ENCODE data around the gene SUPT5H.
A peak's percentile ranks its signal among the peaks of the same experiment; 100 is the strongest.

Gene SUPT5H

DNA sequence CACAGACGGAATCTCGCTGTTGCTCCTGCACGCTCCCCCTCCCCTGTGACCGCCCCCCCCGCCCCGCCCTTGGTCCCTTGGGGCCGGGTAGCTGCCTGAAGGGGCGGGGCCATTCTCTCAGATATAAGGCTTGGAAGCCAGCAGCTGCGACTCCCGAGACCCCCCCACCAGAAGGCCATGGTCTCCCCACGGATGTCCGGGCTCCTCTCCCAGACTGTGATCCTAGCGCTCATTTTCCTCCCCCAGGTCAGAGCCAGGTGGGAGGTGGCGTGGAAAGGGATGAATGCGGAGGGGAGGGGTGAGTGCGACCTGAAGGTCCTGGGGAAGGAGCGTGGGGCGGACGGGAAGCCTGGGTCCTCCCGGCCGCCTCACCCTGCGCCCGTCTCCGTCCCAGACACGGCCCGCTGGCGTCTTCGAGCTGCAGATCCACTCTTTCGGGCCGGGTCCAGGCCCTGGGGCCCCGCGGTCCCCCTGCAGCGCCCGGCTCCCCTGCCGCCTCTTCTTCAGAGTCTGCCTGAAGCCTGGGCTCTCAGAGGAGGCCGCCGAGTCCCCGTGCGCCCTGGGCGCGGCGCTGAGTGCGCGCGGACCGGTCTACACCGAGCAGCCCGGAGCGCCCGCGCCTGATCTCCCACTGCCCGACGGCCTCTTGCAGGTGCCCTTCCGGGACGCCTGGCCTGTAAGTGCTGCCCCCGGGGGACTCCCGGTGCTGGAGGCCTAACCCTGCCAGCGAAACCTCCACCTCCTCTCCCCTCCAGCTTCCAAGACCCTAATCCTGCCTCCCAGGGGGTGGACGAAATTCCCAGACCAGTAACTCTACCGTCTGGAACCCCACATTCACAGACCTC, 53.6 kb downstream of the SUPT5H start, which contains the start of gene DLL3:
DLL3 (plus strand) TSS at position 150 of the 845 bp plus-strand sequence; CDS start at position 178, 28 bp downstream.
- DNase-seq, result peak; percentile 15

DNA sequence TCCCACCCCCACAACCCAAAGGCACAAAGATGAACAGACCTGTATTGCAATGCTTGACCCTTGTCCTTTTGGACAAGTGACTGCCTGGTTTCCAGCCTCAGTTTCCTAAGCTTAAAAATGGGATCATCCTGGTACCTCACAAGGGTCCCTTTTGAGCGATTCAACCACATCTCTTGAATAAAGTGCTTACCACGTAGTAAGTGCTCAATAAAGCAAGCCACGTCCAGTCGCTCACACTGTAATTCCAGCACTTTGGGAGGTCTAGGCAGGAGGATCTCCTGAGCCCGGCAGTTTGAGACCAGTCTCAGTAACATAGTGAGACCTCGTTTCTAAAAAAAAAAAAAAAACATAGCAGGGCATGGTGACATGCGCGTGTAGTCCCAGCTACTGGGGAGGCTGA, 54.5 kb downstream of the SUPT5H start:
- no peak for DNase-seq

- DNase-seq, result no peak
Observed at GRCh38 chr19:39500543-39500942, 55.2 kb downstream of the SUPT5H start.

DNA sequence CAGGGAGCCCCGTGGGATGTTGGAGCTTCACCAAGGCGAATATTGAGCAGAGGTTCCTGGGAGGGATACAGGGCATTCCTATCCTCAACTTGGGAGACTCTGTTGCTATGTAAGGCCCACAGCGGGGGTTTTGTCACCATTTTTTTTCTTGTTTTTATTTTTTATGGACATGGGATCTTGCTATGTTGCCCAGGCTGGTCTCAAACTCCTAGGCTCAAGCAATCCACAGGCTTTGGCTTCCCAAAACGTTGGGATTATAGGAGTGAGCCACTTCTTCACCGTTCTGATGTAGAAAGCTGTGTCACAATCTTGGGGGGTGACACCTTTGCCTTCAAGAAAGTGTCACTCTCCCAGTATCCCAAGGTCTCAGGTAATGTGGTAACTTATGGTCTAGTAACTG, 56.0 kb downstream of the SUPT5H start:
- DNase-seq, result no peak

DNA sequence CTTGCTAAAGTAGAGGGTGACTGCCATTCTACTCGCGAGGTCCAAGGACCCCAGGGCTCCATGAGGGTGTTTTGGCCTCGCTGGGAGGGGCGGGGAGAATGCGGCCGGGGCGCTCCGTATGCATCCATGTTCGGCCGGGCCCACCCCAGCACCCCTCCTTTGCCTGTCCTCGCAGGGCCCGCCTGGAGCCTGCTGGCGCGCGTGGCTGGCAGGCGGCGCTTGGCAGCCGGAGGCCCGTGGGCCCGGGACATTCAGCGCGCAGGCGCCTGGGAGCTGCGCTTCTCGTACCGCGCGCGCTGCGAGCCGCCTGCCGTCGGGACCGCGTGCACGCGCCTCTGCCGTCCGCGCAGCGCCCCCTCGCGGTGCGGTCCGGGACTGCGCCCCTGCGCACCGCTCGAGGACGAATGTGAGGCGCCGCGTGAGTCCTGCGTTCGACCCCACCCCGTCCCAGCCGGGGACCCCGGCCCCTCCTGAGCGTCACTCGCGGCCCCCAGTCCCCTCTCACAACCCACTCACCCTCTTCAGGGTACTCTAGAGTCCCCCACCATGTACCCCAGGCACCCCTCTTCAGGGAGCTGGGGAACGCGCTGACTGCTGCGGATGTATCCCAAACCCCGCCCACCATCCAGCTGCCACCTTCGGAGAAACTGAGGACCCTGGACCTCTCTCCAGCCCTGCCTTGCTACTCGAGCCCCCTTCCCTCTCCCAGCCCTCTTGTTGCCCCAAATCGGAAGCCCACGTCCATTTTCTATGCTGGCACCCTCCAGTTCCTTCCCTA, 57.4 kb downstream of the SUPT5H start:
- DNase-seq, result peak; percentile 89

DNA sequence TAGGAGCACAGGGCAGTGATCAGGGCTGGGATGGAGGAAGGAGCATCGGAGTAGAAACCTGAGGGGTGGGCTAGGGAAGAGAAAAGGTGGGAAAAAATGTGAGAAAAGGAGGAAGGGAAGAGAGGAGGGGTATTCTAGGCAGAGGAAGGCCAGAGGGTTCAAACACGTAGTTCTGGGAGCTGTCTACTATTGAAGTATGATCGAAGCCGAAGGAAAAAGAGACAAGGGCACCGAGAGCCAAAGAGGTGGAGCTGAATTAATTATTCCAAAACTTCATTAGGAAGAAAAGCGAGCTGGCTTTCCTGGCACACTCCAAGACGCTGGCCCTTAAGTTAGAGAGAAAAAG, 61.2 kb downstream of the SUPT5H start:
- DNase-seq, result no peak

DNA sequence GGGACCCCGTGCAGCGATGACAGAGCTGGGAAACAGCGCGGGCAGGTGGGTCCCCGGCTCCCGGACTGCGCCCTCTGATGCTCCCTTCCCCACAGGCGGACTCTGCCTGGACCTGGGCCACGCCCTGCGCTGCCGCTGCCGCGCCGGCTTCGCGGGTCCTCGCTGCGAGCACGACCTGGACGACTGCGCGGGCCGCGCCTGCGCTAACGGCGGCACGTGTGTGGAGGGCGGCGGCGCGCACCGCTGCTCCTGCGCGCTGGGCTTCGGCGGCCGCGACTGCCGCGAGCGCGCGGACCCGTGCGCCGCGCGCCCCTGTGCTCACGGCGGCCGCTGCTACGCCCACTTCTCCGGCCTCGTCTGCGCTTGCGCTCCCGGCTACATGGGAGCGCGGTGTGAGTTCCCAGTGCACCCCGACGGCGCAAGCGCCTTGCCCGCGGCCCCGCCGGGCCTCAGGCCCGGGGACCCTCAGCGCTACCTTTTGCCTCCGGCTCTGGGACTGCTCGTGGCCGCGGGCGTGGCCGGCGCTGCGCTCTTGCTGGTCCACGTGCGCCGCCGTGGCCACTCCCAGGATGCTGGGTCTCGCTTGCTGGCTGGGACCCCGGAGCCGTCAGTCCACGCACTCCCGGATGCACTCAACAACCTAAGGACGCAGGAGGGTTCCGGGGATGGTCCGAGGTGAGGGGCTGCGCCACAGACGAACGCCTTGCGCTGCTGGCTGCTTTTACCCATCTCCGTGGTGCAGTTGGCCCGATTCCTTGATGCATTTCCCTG, 61.7 kb downstream of the SUPT5H start:
- DNase-seq, result peak; percentile 72

DNA sequence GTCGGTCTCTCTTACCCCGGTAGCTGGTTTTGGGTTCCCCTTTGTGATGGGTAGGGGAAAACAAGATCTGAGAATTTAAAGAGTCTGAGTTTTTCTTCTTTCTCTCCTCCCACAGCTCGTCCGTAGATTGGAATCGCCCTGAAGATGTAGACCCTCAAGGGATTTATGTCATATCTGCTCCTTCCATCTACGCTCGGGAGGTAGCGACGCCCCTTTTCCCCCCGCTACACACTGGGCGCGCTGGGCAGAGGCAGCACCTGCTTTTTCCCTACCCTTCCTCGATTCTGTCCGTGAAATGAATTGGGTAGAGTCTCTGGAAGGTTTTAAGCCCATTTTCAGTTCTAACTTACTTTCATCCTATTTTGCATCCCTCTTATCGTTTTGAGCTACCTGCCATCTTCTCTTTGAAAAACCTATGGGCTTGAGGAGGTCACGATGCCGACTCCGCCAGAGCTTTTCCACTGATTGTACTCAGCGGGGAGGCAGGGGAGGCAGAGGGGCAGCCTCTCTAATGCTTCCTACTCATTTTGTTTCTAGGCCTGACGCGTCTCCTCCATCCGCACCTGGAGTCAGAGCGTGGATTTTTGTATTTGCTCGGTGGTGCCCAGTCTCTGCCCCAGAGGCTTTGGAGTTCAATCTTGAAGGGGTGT, 62.5 kb downstream of the SUPT5H start:
- no peak for DNase-seq

- DNase-seq, result no peak
Observed at GRCh38 chr19:39508629-39509028, 63.2 kb downstream of the SUPT5H start.

GRCh38 chr19:39509233-39509632, 63.9 kb downstream of the SUPT5H start:
- no peak for DNase-seq

DNA sequence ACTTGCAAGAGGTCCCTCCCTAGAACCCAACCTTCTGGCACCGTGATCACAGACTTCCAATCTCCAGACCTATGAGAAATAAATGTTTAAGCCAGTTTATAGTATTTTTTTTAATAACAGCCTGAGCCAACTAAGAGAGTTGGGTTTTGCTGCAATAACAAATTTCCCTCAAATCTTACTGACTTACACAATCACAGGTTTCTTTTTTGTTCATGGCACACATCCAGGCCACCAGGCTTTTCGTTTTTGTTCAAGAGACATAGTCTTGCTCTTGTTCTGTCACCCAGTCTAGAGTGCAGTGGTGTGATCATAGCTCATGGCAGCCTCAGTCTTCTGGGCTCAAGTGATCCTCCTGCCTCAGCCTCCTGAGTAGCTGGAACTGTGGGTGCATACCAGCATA, 67.6 kb downstream of the SUPT5H start:
- DNase-seq, result no peak

DNA sequence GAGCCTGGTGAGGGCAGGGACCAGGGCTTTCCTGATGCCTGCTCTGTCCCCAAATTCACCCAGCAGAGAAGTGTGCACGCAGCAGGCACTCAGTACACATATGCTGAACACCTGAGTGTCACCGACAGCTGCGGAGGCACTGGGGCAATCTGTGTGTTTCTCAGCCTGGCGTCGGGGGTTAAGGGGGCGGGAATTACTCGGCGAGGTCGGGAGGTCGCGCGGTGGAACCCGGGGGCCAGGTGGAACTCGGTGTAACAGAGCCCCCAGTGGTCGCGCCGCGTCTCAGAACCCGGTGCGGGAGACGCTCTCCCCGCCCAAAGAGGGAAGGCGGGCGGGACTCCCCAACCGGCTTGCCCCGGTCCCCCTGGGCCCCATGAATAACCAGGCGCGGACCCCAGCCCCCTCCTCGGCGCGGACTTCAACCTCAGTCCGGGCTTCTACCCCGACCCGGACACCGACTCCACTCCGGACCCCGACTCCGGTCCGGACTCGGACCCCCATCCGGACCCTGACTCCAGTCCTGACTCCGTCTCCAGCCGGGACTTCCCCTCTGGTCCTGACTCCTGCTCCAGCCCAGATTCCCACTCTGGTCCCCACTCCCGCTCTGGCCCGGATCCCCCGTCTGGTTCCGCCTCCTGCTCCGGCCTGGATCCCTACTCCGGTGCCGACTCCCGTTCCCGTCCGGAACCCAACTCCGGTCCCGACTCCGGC, 69.6 kb downstream of the SUPT5H start, which contains the start of gene SELENOV:
SELENOV (plus strand) TSS at position 300 of the 711 bp plus-strand sequence; CDS start at position 374, 74 bp downstream.
- no peak for DNase-seq

GRCh38 chr19:39515551-39516191, 70.3 kb downstream of the SUPT5H start:
- no peak for DNase-seq

GRCh38 chr19:39516270-39516669, 70.9 kb downstream of the SUPT5H start:
- DNase-seq, result no peak

- DNase-seq, result no peak
Observed at GRCh38 chr19:39517432-39517831, 72.0 kb downstream of the SUPT5H start.

GRCh38 chr19:39518458-39518857, 73.1 kb downstream of the SUPT5H start:
- no peak for DNase-seq

DNA sequence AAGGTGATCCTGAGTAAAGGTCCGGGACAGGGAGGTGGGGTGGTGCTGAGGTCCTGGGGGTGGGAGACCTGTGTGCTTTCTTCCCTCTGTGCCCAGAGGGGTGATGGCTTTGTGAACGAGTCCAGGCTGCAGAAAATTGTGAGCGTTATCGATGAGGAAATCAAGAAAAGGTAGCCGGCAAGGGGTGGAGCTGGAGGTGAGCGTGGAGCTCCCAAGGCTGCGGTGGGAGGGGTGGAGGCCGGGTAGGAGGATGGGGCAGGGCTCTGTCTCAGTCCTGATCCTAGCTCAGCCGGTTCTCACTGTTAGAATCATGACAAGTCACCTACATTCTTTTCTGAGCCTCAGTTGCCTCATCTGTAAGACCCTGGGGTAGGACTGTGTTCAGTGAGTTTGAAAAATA, 73.6 kb downstream of the SUPT5H start:
- DNase-seq, result no peak

- DNase-seq, result no peak
Observed at GRCh38 chr19:39520541-39521484, 75.4 kb downstream of the SUPT5H start.

- DNase-seq, result no peak
Observed at GRCh38 chr19:39524495-39524894, 79.1 kb downstream of the SUPT5H start.

DNA sequence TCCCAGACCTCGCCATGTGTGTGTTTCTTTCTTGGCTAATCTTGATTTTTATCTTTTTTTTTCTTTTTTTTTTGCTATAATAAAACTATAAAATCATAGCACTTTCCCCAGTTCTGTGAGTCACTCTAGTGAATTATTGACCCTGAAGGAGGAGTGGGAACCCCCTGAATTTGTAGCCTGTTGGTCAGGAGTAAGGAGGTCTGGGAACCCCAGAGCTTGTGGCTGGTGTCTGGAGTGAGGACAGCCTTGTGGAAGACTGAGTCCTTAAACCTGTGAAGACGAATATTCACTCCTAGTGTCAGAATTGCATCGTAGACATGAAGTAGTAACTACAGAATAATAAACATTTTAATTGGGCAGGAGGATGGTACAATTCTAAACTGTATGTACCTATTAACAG, 79.8 kb downstream of the SUPT5H start:
- no peak for DNase-seq
